ENCODE results near the gene DUS2.

DNA sequence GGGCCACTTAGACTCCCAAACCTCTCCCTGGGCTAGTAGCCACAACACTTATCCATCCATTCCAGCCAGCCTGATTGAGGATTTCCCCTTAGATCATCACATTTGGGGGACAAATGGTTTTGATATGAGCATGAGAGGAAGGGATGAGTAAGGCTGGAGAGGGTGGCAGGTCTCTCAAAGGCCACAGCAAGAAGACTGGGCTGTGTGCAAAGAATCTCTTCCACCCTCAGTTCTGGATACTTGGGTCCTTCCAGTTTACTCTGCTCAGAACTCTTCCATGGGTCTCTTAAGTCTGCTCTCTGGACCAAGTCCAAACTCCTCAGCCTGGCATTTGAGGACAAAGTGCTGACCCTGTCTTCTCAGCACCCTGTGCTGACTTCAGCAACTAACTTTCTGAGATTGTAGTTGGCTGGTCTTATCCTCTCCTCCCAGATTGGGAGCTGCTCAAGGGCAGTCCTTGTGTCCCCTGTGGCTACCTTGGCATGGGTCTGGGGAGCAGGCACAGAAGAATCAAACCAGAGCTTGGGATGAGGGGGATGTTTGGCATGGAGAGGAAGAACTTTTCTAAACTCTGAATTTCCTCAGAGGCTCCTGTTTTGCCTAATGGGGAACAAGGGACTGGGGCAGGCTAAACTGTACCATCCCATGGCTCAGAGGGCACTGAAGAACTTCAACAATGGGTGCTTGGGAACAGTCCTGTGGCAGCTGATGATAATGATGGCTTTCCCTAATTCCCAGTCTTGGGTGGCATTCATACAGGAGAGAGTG lies 59.0 kb downstream of the DUS2 start:
- TF ChIP-seq, protein P1, sequence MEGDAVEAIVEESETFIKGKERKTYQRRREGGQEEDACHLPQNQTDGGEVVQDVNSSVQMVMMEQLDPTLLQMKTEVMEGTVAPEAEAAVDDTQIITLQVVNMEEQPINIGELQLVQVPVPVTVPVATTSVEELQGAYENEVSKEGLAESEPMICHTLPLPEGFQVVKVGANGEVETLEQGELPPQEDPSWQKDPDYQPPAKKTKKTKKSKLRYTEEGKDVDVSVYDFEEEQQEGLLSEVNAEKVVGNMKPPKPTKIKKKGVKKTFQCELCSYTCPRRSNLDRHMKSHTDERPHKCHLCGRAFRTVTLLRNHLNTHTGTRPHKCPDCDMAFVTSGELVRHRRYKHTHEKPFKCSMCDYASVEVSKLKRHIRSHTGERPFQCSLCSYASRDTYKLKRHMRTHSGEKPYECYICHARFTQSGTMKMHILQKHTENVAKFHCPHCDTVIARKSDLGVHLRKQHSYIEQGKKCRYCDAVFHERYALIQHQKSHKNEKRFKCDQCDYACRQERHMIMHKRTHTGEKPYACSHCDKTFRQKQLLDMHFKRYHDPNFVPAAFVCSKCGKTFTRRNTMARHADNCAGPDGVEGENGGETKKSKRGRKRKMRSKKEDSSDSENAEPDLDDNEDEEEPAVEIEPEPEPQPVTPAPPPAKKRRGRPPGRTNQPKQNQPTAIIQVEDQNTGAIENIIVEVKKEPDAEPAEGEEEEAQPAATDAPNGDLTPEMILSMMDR (optimal IDR thresholded peaks at IDR 0.05 in 1 of 3, IDR thresholded peaks at IDR 0.05 in 1 of 3, conservative IDR thresholded peaks at IDR 0.05 in 1 of 3; ENCODE audit: extremely low read depth in 1 of 3, insufficient read depth in 2 of 3, low read length in 3 of 3), result no peak
- no peak for TF ChIP-seq EZH2 (IDR thresholded peaks at IDR 0.05; ENCODE audit: low read length)
